ENCODE results near the gene AVPR1B. TPM values are rescaled to one million over a fixed set of nuclear protein-coding genes. Genes with fewer than 3 reads are reported as not detected.

Gene AVPR1B
- total RNA-seq, 1 experiment from 2014 or later, result not detected

GRCh38 chr1:206133751-206134415, 16.7 kb upstream of the AVPR1B start:
- Histone ChIP-seq H3K9me3 (ENCODE audit: low read length) (no peaks in the 10 kb centered on the region), H3K27me3 (ENCODE audit: low read length) (no peaks in the 10 kb centered on the region), H3K79me2 (ENCODE audit: low read length) (no peaks in the 10 kb centered on the region), H3K4me2 (ENCODE audit: low read depth, low read length, poor library complexity, severe bottlenecking) (no peak overlapping the region), H3K9me2 (replicated peaks; ENCODE audit: insufficient read depth, low read length) (no peaks in the 10 kb centered on the region), H3K9ac (ENCODE audit: low read length) (no peak overlapping the region), H3K4me3 (ENCODE audit: low read length) (no peak overlapping the region), H3K4me1 (ENCODE audit: low read length) (no peaks in the 10 kb centered on the region; the same call in 1 of the 2 replicates), H2AFZ (ENCODE audit: low read length) (no peak overlapping the region), H3K36me3 (ENCODE audit: insufficient read depth, low read length) (no peaks in the 10 kb centered on the region), H3K27ac (ENCODE audit: low read length) (no peak overlapping the region), H4K20me1 (ENCODE audit: insufficient read depth, low read depth, low read length) (no peaks in the 10 kb centered on the region)
- DNase-seq, result no peak

GRCh38 chr1:206131037-206131436, 13.8 kb upstream of the AVPR1B start:
- Histone ChIP-seq H3K27ac (ENCODE audit: low read length) (no peak overlapping the region), H3K9me2 (replicated peaks; ENCODE audit: insufficient read depth, low read length) (no peaks in the 10 kb centered on the region), H3K36me3 (ENCODE audit: insufficient read depth, low read length) (no peaks in the 10 kb centered on the region), H2AFZ (ENCODE audit: low read length) (no peak overlapping the region), H3K9me3 (ENCODE audit: low read length) (no peaks in the 10 kb centered on the region), H3K4me3 (ENCODE audit: low read length) (no peak overlapping the region), H3K79me2 (ENCODE audit: low read length) (no peaks in the 10 kb centered on the region), H3K9ac (ENCODE audit: low read length) (no peak overlapping the region), H3K4me2 (ENCODE audit: low read depth, low read length, poor library complexity, severe bottlenecking) (no peak overlapping the region), H4K20me1 (ENCODE audit: insufficient read depth, low read depth, low read length) (no peaks in the 10 kb centered on the region), H3K27me3 (ENCODE audit: low read length) (no peaks in the 10 kb centered on the region), H3K4me1 (ENCODE audit: low read length) (no peaks in the 10 kb centered on the region; the same call in 1 of the 2 replicates)
- no peak for DNase-seq

GRCh38 chr1:206128196-206128595, 11.0 kb upstream of the AVPR1B start:
- H3K79me2 ChIP-seq (ENCODE audit: low read length), result no peaks in the 10 kb centered on the region
- no peak overlapping the region for H2AFZ ChIP-seq (ENCODE audit: low read length)
- H3K4me3 ChIP-seq (ENCODE audit: low read length), result no peak overlapping the region
- H3K27ac ChIP-seq (ENCODE audit: low read length), result no peak overlapping the region
- H3K4me2 ChIP-seq (ENCODE audit: low read depth, low read length, poor library complexity, severe bottlenecking), result no peak overlapping the region
- no peak for DNase-seq
- H3K36me3 ChIP-seq (ENCODE audit: insufficient read depth, low read length), result no peaks in the 10 kb centered on the region
- no peak overlapping the region for H3K9ac ChIP-seq (ENCODE audit: low read length)
- no peaks in the 10 kb centered on the region for H3K27me3 ChIP-seq (ENCODE audit: low read length)
- H3K9me3 ChIP-seq (ENCODE audit: low read length), result no peaks in the 10 kb centered on the region
- no peaks in the 10 kb centered on the region for H4K20me1 ChIP-seq (ENCODE audit: insufficient read depth, low read depth, low read length)
- H3K4me1 ChIP-seq (ENCODE audit: low read length), result no peaks in the 10 kb centered on the region
- H3K9me2 ChIP-seq (replicated peaks; ENCODE audit: insufficient read depth, low read length), result no peaks in the 10 kb centered on the region

GRCh38 chr1:206127336-206127735, 10.1 kb upstream of the AVPR1B start:
- Histone ChIP-seq H3K9me3 (ENCODE audit: low read length) (no peaks in the 10 kb centered on the region), H2AFZ (ENCODE audit: low read length) (no peak overlapping the region), H3K27me3 (ENCODE audit: low read length) (no peaks in the 10 kb centered on the region), H3K9me2 (replicated peaks; ENCODE audit: insufficient read depth, low read length) (no peaks in the 10 kb centered on the region), H3K4me3 (ENCODE audit: low read length) (no peak overlapping the region), H3K36me3 (ENCODE audit: insufficient read depth, low read length) (no peaks in the 10 kb centered on the region), H3K4me2 (ENCODE audit: low read depth, low read length, poor library complexity, severe bottlenecking) (no peak overlapping the region), H3K4me1 (ENCODE audit: low read length) (no peaks in the 10 kb centered on the region), H4K20me1 (ENCODE audit: insufficient read depth, low read depth, low read length) (no peaks in the 10 kb centered on the region), H3K27ac (ENCODE audit: low read length) (no peak overlapping the region), H3K79me2 (ENCODE audit: low read length) (no peaks in the 10 kb centered on the region), H3K9ac (ENCODE audit: low read length) (no peak overlapping the region)
- DNase-seq, result no peak

GRCh38 chr1:206125346-206125745, 8.2 kb upstream of the AVPR1B start:
- H4K20me1 ChIP-seq (ENCODE audit: insufficient read depth, low read depth, low read length), result no peaks in the 10 kb centered on the region
- no peak for DNase-seq
- H2AFZ ChIP-seq (ENCODE audit: low read length), result no peak overlapping the region
- no peaks in the 10 kb centered on the region for H3K79me2 ChIP-seq (ENCODE audit: low read length)
- H3K27ac ChIP-seq (ENCODE audit: low read length), result no peak overlapping the region
- H3K9me3 ChIP-seq (ENCODE audit: low read length), result peaks cover 9% of the 10 kb centered on the region; the same call in 1 of the 2 replicates
- H3K27me3 ChIP-seq (ENCODE audit: low read length), result no peaks in the 10 kb centered on the region
- no peak overlapping the region for H3K9ac ChIP-seq (ENCODE audit: low read length)
- H3K4me2 ChIP-seq (ENCODE audit: low read depth, low read length, poor library complexity, severe bottlenecking), result no peak overlapping the region
- no peaks in the 10 kb centered on the region for H3K9me2 ChIP-seq (replicated peaks; ENCODE audit: insufficient read depth, low read length)
- H3K4me1 ChIP-seq (ENCODE audit: low read length), result no peaks in the 10 kb centered on the region
- no peaks in the 10 kb centered on the region; the same call in 1 of the 2 replicates for H3K36me3 ChIP-seq (ENCODE audit: insufficient read depth, low read length)
- H3K4me3 ChIP-seq (ENCODE audit: low read length), result no peak overlapping the region

GRCh38 chr1:206122686-206123085, 5.5 kb upstream of the AVPR1B start:
- H3K9me3 ChIP-seq (ENCODE audit: low read length), result peaks cover 9% of the 10 kb centered on the region; the same call in 1 of the 2 replicates
- H3K36me3 ChIP-seq (ENCODE audit: insufficient read depth, low read length), result no peaks in the 10 kb centered on the region; the same call in 1 of the 2 replicates
- no peak overlapping the region for H3K27ac ChIP-seq (ENCODE audit: low read length)
- H3K4me3 ChIP-seq (ENCODE audit: low read length), result no peak overlapping the region
- H3K4me1 ChIP-seq (ENCODE audit: low read length), result no peaks in the 10 kb centered on the region
- no peak overlapping the region for H3K4me2 ChIP-seq (ENCODE audit: low read depth, low read length, poor library complexity, severe bottlenecking)
- no peak overlapping the region for H3K9ac ChIP-seq (ENCODE audit: low read length)
- no peaks in the 10 kb centered on the region for H4K20me1 ChIP-seq (ENCODE audit: insufficient read depth, low read depth, low read length)
- no peak overlapping the region for H2AFZ ChIP-seq (ENCODE audit: low read length)
- no peaks in the 10 kb centered on the region for H3K79me2 ChIP-seq (ENCODE audit: low read length)
- 0 out of 2 replicates have a peak, but pooled peaks cover 2% of the 10 kb centered on the region for H3K27me3 ChIP-seq (ENCODE audit: low read length)
- no peaks in the 10 kb centered on the region for H3K9me2 ChIP-seq (replicated peaks; ENCODE audit: insufficient read depth, low read length)
- no peak for DNase-seq

GRCh38 chr1:206121269-206121668, 4.1 kb upstream of the AVPR1B start:
- Histone ChIP-seq H3K9me3 (ENCODE audit: low read length) (peaks cover 9% of the 10 kb centered on the region; the same call in 1 of the 2 replicates), H3K36me3 (ENCODE audit: insufficient read depth, low read length) (no peaks in the 10 kb centered on the region; the same call in 1 of the 2 replicates), H3K4me3 (ENCODE audit: low read length) (no peak overlapping the region), H3K9me2 (replicated peaks; ENCODE audit: insufficient read depth, low read length) (no peaks in the 10 kb centered on the region), H3K27me3 (ENCODE audit: low read length) (0 out of 2 replicates have a peak, but pooled peaks cover 2% of the 10 kb centered on the region), H3K4me1 (ENCODE audit: low read length) (no peaks in the 10 kb centered on the region), H3K9ac (ENCODE audit: low read length) (no peak overlapping the region), H3K4me2 (ENCODE audit: low read depth, low read length, poor library complexity, severe bottlenecking) (no peak overlapping the region), H3K27ac (ENCODE audit: low read length) (no peak overlapping the region), H3K79me2 (ENCODE audit: low read length) (no peaks in the 10 kb centered on the region), H2AFZ (ENCODE audit: low read length) (no peak overlapping the region), H4K20me1 (ENCODE audit: insufficient read depth, low read depth, low read length) (no peaks in the 10 kb centered on the region)
- no peak for DNase-seq

- 0 out of 2 replicates have a peak, but pooled peaks cover 2% of the 10 kb centered on the region for H3K27me3 ChIP-seq (ENCODE audit: low read length)
- peaks cover 9% of the 10 kb centered on the region; the same call in 1 of the 2 replicates for H3K9me3 ChIP-seq (ENCODE audit: low read length)
- H3K9ac ChIP-seq (ENCODE audit: low read length), result no peak overlapping the region
- H3K9me2 ChIP-seq (replicated peaks; ENCODE audit: insufficient read depth, low read length), result no peaks in the 10 kb centered on the region
- no peak overlapping the region for H3K27ac ChIP-seq (ENCODE audit: low read length)
- no peak overlapping the region for H3K4me3 ChIP-seq (ENCODE audit: low read length)
- no peak overlapping the region for H2AFZ ChIP-seq (ENCODE audit: low read length)
- no peak overlapping the region for H3K4me2 ChIP-seq (ENCODE audit: low read depth, low read length, poor library complexity, severe bottlenecking)
- H3K4me1 ChIP-seq (ENCODE audit: low read length), result no peaks in the 10 kb centered on the region
- no peaks in the 10 kb centered on the region for H3K79me2 ChIP-seq (ENCODE audit: low read length)
- DNase-seq, result no peak
- H4K20me1 ChIP-seq (ENCODE audit: insufficient read depth, low read depth, low read length), result no peaks in the 10 kb centered on the region
- H3K36me3 ChIP-seq (ENCODE audit: insufficient read depth, low read length), result no peaks in the 10 kb centered on the region; the same call in 1 of the 2 replicates
These were observed 3.2 kb upstream of the AVPR1B start for GRCh38 chr1:206120406-206120805.
